Measurements from ENCODE around the gene MYL7.

Gene MYL7

DNA sequence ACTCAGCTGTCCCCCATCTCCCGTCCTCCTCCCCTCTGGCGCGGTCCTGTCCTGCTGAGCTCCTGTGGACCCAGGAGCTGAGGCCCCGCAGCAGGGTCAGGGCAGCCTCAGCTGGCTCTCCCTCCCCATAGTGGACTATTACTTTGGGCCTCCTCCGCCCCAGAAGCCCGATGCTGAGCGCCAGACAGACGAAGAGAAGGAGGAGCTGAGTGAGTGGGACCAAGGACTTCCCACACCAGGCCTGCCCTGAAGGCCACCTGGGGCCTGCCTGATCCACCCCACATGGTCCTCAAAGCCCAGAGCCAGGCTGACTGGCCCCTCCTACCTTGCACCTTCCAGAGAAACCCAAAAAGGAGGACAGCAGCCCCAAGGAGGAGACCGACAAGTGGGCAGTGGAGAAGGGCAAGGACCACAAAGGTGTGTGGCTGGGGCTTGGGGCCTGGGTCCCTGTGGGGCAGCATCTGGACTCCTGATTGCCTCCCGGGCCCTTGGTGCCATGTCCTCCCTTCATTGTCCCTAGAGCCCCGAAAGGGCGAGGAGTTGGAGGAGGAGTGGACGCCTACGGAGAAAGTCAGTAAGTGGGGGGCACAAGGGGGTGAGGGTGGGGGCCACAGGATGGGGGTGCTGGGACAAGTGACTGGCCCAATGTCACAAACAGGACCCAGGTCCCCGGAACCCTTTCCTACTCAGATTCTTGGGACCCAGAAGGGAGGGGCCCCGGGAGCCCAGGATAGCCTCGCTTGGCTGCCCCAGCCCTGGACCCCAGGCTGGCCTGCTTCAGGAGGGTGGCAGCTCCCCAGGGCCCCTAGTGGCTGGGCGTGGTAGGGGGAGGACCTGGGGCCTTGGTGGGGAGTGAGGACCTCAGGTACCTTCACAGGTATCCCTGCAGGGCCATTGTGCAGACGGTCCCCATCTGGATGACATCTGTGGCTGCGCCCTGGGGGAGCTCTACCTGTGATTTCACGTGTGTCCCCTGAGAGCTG is 32.1 kb downstream of the MYL7 start:
- Histone ChIP-seq H3K27ac (no peak overlapping the region), H3K79me2 (ENCODE audit: insufficient read depth, low read depth) (no peaks in the 10 kb centered on the region), H3K9ac (no peak overlapping the region), H3K4me2 (no peak overlapping the region), H3K4me3 (IDR thresholded peaks at IDR 0.05; ENCODE audit: insufficient read depth, low read depth, low read length) (no peak overlapping the region), H3K4me1 (ENCODE audit: low read depth, poor library complexity, severe bottlenecking) (no peaks in the 10 kb centered on the region), H3K36me3 (ENCODE audit: insufficient read depth) (no peaks in the 10 kb centered on the region), H3K27me3 (ENCODE audit: insufficient read depth, low read depth) (peaks cover 8% of the 10 kb centered on the region; the same call in 1 of the 2 replicates), H2AFZ (ENCODE audit: low read depth) (no peak overlapping the region), H4K20me1 (ENCODE audit: insufficient read depth) (no peaks in the 10 kb centered on the region)
- TF ChIP-seq, protein P1, sequence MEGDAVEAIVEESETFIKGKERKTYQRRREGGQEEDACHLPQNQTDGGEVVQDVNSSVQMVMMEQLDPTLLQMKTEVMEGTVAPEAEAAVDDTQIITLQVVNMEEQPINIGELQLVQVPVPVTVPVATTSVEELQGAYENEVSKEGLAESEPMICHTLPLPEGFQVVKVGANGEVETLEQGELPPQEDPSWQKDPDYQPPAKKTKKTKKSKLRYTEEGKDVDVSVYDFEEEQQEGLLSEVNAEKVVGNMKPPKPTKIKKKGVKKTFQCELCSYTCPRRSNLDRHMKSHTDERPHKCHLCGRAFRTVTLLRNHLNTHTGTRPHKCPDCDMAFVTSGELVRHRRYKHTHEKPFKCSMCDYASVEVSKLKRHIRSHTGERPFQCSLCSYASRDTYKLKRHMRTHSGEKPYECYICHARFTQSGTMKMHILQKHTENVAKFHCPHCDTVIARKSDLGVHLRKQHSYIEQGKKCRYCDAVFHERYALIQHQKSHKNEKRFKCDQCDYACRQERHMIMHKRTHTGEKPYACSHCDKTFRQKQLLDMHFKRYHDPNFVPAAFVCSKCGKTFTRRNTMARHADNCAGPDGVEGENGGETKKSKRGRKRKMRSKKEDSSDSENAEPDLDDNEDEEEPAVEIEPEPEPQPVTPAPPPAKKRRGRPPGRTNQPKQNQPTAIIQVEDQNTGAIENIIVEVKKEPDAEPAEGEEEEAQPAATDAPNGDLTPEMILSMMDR (conservative IDR thresholded peaks at IDR 0.05; ENCODE audit: low read depth, low read length), result no peak

DNA sequence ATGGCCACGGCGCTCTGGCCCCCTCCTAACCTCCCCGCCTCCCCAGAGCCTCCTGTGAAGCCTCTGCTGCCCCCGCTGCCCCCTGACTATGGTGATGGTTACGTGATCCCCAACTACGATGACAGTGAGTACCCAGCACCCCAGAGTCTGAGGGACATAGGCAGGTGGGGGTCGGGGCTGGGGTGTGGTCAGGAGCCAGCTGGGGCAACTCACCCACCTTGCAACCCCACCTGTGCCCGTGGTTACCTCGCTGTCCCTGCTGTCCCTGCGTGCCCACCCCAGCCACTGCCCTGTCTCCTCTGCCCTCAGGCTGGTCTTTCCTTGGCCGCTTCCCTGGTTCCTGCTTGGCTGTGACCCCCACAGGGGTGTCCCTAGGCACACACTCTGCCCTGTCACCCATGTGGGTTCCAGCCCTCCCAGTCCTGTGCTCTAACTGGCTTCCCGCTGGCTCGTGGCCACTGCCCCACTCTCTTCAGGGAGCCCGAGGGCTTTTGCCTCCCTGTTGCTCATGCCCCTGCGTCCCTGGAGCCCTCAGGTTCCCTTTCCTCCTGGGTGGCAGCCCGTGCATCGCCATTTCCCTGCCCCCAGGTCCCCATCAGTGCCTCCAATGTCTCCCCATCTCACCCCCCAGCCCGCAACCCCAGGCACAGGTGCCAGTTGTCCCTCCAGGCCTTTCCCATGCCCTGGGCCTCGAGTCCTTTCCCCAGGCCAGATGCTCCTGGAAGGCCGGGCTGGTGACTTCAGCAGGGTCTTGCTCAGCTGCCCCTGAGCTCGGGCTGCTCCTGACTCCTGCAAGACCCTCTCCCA is 33.0 kb downstream of the MYL7 start:
- Histone ChIP-seq H3K27ac (no peak overlapping the region), H3K4me2 (no peak overlapping the region), H4K20me1 (ENCODE audit: insufficient read depth) (no peaks in the 10 kb centered on the region), H3K27me3 (ENCODE audit: insufficient read depth, low read depth) (peaks cover 8% of the 10 kb centered on the region; the same call in 1 of the 2 replicates), H3K4me1 (ENCODE audit: low read depth, poor library complexity, severe bottlenecking) (no peaks in the 10 kb centered on the region), H3K4me3 (IDR thresholded peaks at IDR 0.05; ENCODE audit: insufficient read depth, low read depth, low read length) (no peak overlapping the region), H2AFZ (ENCODE audit: low read depth) (no peak overlapping the region), H3K9ac (no peak overlapping the region), H3K79me2 (ENCODE audit: insufficient read depth, low read depth) (no peaks in the 10 kb centered on the region), H3K36me3 (ENCODE audit: insufficient read depth) (no peaks in the 10 kb centered on the region)
- TF ChIP-seq, protein P1 (conservative IDR thresholded peaks at IDR 0.05; ENCODE audit: low read depth, low read length), result no peak

DNA sequence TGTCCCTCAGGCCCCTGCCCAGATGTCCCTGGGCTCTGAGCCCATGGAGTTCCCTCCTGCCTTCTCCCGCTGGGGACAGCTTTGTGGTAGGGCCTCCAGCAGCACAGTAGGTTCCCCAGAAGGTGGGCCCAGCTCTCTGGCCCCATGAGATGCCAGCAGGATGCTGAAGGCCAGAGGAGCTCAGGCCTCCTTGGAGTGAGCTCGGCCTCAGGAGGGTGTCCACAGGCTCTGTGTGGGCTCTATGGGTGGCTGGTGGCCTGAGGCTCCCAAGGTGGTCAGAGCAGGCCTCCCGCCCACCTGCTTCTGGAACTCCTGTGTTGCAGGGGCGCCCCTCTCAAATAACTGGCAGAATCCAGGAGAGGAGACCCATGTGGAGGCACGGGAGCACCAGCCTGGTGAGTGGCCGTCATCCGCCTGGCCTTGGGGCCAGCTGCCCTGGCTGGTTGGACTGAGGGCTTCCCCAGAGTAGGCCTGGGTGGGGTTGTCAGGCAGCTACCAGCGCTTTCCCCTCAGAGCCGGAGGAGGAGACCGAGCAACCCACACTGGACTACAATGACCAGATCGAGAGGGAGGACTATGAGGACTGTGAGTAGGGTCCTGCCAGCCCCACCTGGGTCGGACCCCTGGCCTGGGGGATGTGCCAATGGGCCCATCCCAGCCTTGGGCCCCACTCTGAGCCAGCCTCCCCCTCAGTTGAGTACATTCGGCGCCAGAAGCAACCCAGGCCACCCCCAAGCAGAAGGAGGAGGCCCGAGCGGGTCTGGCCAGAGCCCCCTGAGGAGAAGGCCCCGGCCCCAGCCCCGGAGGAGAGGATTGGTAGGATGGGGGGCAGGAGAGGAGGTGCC is 33.8 kb downstream of the MYL7 start:
- H4K20me1 ChIP-seq (ENCODE audit: insufficient read depth), result no peaks in the 10 kb centered on the region
- no peaks in the 10 kb centered on the region for H3K4me1 ChIP-seq (ENCODE audit: low read depth, poor library complexity, severe bottlenecking)

More for the DNA sequence above, 33.8 kb downstream of the MYL7 start:
- Histone ChIP-seq H3K36me3 (ENCODE audit: insufficient read depth) (no peaks in the 10 kb centered on the region), H2AFZ (ENCODE audit: low read depth) (no peak overlapping the region), H3K27me3 (ENCODE audit: insufficient read depth, low read depth) (peaks cover 8% of the 10 kb centered on the region; the same call in 1 of the 2 replicates), H3K4me3 (IDR thresholded peaks at IDR 0.05; ENCODE audit: insufficient read depth, low read depth, low read length) (no peak overlapping the region), H3K79me2 (ENCODE audit: insufficient read depth, low read depth) (no peaks in the 10 kb centered on the region), H3K4me2 (no peak overlapping the region), H3K27ac (no peak overlapping the region), H3K9ac (no peak overlapping the region)
- TF ChIP-seq, protein P1 (conservative IDR thresholded peaks at IDR 0.05; ENCODE audit: low read depth, low read length), result no peak
